Mucosa of rectum (tissue), 2 donors: ENCODE results near the gene AIFM2.

Source experiments
- H3K27ac ChIP-seq, 2 donors: one replicate each; pipeline ENCODE4 v1.7.0; 2013; ENCODE audit warnings: inconsistent platforms in 2 of 2, low read depth in 2 of 2, low read length in 2 of 2
- H3K27me3 ChIP-seq, 2 donors: one replicate each; pipeline ENCODE4 v1.7.0; 2013; ENCODE audit warnings: low read length in 2 of 2; ENCODE audit not compliant: control insufficient read depth in 2 of 2, insufficient read depth in 2 of 2
- H3K36me3 ChIP-seq, 2 donors: one replicate each; pipeline ENCODE4 v1.7.0; 2013; ENCODE audit warnings: low read length in 2 of 2; ENCODE audit not compliant: control insufficient read depth in 2 of 2, insufficient read depth in 2 of 2
- H3K4me1 ChIP-seq, 2 donors: one replicate each; pipeline ENCODE4 v1.7.0; 2013; ENCODE audit warnings: low read length in 2 of 2, mild to moderate bottlenecking in 1 of 2; ENCODE audit not compliant: control insufficient read depth in 2 of 2, insufficient read depth in 2 of 2
- H3K4me3 ChIP-seq, 2 donors: one replicate each; pipeline ENCODE4 v1.7.0; 2013; ENCODE audit warnings: low read length in 2 of 2
- H3K9ac ChIP-seq, 2 donors: one replicate each; pipeline ENCODE4 v1.7.0; 2013; ENCODE audit warnings: low read length in 2 of 2, low read depth in 1 of 2, mild to moderate bottlenecking in 1 of 2
- H3K9me3 ChIP-seq, 2 donors: one replicate each; pipeline ENCODE4 v1.7.0; 2013; ENCODE audit warnings: low read length in 2 of 2; ENCODE audit not compliant: control insufficient read depth in 2 of 2
- donor health status: healthy.
- donor health status: Normal muscosa, but diverticular disease.

The AIFM2 gene

GRCh38 chr10:70067586-70067985 is 65.0 kb downstream of the AIFM2 start:
- Histone ChIP-seq H3K4me3 (no peak overlapping the region), H3K9ac (no peak overlapping the region), H3K36me3 (peaks cover 0 to 3% of the 10 kb centered on the region in 2 donors), H3K4me1 (peaks cover 0 to 2% of the 10 kb centered on the region in 2 donors), H3K9me3 (no peaks in the 10 kb centered on the region), H3K27me3 (no peaks in the 10 kb centered on the region), H3K27ac (no peak overlapping the region)

DNA sequence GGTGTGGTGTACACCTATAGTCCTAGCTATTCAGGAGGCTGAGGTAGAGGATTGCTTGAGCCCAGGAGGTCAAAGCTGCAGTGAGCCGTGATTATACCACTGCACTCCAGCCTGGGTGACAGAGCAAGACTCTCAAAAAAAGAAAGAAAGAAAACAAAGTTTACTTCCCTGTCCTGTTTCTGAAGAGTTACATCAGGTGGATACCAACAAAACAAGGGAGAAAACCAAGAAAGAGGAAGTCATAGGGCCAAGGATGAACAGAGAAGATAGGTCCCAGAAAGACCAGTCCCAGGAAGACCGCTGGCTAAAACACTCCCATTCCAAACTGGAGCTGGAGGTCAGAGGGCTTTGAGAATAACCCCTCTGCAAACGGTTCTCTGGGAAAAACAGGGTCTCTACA is 66.4 kb downstream of the AIFM2 start:
- Histone ChIP-seq H3K27me3 (no peaks in the 10 kb centered on the region), H3K27ac (no peak overlapping the region), H3K4me3 (no peak overlapping the region), H3K9ac (no peak overlapping the region), H3K4me1 (peaks cover 0 to 2% of the 10 kb centered on the region in 2 donors), H3K9me3 (no peaks in the 10 kb centered on the region), H3K36me3 (peaks cover 0 to 3% of the 10 kb centered on the region in 2 donors)

- Histone ChIP-seq H3K9ac (no peak overlapping the region), H3K27ac (no peak overlapping the region), H3K27me3 (no peaks in the 10 kb centered on the region), H3K36me3 (peaks cover 0 to 3% of the 10 kb centered on the region in 2 donors), H3K9me3 (no peaks in the 10 kb centered on the region), H3K4me3 (no peak overlapping the region), H3K4me1 (peaks cover 0 to 2% of the 10 kb centered on the region in 2 donors)
These were observed 68.1 kb downstream of the AIFM2 start for GRCh38 chr10:70064486-70064885.

GRCh38 chr10:70063418-70064098 is 69.1 kb downstream of the AIFM2 start:
- Histone ChIP-seq H3K9me3 (no peaks in the 10 kb centered on the region), H3K36me3 (peaks cover 0 to 3% of the 10 kb centered on the region in 2 donors), H3K27ac (no peak overlapping the region), H3K4me3 (no peak overlapping the region), H3K27me3 (no peaks in the 10 kb centered on the region), H3K4me1 (no peaks in the 10 kb centered on the region), H3K9ac (no peak overlapping the region)
